Stimulated activated CD8-positive, alpha-beta memory T cell treated with anti-CD3 and anti-CD28 coated beads, Interleukin-12 subunit alpha, Interleukin-12 subunit beta, amount 100 ng/mL, for 4 hours (primary cell): ENCODE results near the gene FRG2C.
"Not testable (repeated sequence)": the region's sequence is repeated elsewhere in the genome, so short reads cannot be mapped to it uniquely, and the experiment has no call there.

Source experiments
- DNase-seq: peaks from one replicate; pipeline ENCODE4 v3.0.0-alpha.2; 2020; ENCODE audit warnings: low read depth

Gene FRG2C

GRCh38 chr3:75669348-75670297 lies 5.5 kb downstream of the FRG2C start:
- not testable (repeated sequence) for DNase-seq

DNA sequence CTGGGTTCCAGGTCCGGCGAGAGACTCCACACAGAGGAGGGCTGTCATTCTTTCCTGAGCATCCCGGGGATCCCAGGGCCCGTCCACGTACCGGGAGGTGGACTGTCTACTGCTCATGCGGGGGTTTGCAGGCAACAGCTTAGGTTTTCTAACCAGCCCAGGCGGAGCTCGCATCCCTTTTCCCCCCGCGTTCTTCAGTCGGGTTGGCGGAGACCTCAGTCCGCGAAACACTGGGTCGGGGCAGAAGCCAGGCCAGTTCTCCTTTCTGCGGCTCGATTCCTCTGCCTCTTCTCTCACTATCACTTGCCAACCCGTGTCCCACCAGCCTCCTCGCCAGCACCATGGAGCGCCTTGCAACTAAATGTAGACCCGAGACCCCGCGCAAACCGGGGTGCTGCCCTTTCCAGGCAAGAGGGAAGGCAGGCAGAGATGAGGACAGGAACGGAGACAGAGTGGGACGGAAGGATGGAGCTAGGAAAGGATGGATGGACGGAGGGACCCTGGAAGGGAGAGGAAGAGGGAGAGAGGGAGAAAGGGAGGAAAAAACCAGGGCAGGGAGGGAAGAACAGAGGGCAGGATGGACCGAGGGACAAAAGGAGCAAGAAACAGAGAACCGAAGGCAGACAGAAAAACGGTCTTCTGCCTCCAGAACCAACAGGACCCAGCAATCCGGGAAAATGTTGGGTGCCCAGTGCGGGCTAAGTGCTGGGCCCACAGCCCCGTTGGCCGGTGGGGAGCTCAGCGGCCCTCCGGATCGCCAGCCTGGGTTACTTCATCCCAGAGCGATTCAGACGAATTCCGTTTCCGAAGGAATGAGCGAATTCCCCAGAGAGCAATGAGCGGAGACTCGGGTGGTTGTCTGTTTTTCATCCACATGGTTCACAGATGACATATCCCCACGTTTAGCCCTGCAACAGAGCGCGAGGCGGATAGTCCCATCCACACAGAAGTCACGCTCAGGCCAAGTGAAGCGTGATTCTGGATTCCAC lies 6.5 kb downstream of the FRG2C start:
- DNase-seq: not testable (repeated sequence)

DNA sequence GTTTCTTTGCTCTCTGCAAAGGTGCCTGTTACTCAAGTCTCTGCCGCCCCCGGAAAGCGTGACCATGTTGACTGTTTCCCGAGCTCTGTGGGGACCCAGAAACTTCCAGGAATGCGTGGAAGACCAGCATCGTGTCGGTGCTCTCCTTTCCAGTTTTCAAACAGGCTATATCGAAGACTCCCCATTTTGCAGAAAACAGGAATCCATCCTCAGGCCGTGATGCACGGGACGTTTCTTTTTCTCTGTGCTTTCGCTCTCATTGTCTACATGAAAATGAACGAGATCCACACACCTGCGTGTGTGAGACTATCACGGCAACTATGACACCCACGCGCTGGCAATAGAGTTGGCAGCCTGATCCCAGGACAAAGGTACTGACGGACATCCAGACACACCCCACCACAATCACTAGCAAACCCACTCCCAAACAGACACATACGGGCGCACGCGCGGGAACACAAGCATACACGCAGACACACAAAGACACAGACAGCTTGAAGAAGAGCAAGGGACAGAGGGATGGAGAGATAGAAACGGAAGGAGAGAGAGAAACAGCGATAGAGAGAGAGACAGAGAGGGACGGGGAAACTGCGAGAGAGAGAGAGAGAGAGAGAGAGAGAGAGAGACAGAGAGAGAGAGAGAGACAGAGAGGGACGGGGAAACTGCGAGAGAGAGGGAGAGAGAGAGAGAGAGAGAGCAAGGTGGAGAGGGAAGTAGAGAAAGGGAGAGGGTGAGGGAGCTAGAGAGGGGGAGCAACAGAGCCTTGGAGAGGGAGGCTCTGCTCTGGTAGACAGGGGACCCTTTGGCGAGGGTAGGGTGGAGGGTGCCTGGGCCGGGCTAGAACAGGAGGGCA lies 7.4 kb downstream of the FRG2C start:
- DNase-seq: not testable (repeated sequence)

DNA sequence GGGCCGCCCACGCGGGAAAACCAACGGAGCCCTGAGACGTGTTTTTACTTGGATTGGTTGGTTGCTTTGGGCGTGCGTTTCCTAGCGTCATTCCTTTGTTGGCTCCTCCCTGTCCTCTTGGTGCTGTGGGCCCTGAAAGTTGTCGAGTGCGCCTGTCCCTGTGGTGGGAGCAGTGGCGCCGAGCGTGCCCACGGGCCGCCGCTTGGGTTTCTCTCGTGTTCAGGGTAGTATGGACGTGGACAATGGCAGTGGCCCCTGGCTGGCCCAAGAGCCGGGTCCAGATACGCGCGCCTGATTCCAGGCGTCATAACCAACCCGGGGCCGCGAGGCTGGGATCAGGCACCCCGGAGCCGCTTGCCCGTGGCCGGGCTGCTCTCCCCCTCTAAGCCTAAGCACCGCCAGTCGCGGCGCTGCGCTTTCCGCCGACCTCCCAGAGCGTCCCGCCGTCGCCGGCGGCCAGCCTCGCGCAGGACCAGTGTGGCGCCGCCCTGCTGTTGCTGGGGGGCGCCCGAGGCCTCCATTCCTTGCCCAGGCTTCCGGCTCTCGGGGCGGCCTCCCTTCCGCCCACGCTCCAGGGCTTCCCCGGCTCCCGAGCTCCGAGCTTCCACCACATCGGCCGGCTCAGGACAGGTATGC lies 8.1 kb downstream of the FRG2C start:
- DNase-seq: not testable (repeated sequence)

DNA sequence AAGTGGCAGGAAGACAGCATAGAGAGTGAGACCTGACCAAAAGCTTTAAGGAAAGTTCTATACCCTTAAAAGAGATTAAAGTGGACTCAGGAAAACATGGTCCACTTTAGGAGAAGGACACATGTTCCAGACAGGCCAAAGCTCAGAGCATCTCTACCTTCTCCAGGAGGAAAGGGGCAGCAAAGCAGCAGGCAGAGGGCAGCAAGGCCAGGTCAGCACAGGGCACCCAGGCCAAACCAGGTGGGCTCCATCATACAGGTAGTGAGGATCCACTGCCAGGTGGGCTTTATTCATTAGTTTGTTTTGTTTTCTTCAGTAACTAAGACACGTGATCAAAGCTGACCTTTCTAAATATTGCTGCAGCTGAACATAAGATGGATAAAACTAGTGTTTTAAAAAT lies 19.8 kb downstream of the FRG2C start:
- not testable (repeated sequence) for DNase-seq

DNA sequence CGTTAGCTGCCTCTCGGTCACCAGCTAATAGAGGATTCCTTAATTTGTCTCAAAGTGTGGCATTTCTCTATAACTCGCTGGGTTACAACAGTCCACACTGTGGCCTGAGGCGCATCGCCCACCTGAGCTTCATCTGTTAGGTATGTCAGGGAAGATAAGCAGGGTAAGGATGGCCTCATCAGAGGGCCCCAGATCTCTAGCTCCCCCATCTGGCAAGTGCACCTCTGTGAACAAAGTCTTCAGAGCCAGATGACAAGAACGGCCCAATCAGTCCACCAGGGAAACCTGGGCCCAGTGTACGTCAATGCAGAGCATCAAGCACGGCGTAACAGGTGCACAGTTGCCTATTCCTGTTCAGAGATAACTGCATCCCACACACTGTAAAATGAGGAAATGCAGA lies 23.2 kb downstream of the FRG2C start:
- no peak for DNase-seq

DNA sequence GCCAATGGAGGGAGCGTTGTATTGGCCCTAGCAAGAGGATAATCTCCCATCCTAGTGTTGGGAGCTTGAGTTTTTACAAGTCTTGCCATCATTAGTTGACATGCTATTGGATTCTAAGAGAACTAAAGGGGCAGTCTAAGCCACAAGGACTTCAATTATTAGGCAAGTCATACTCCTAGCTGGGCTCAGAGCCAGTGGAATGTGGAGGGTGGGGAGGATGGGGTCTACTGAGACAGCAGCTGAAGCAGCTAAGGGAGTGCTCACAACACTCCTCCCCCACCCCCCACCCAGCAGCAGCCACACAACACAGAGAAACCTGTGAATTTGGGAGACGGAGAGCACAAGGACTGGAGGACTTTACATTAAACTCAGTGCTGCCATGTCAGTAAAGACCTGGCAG lies 27.9 kb downstream of the FRG2C start:
- no peak for DNase-seq
